ENCODE data around the gene MAP1LC3A.
A peak's percentile ranks its signal among the peaks of the same experiment; 100 is the strongest.

Gene MAP1LC3A

GRCh38 chr20:34567892-34568865, 9.7 kb downstream of the MAP1LC3A start:
- no peak for DNase-seq (ENCODE audit: low spot score)
- H3K4me3 ChIP-seq = no peak overlapping the region
- no peak overlapping the region for H3K27ac ChIP-seq
- no peak for TF ChIP-seq CTCF (IDR thresholded peaks at IDR 0.05)

- no peak for DNase-seq (ENCODE audit: low spot score)
- Histone ChIP-seq H3K27ac (no peak overlapping the region), H3K4me3 (no peak overlapping the region)
- no peak for TF ChIP-seq CTCF (IDR thresholded peaks at IDR 0.05)
Measured at GRCh38 chr20:34569598-34569997, 11.1 kb downstream of the MAP1LC3A start.

GRCh38 chr20:34570859-34571306, 12.4 kb downstream of the MAP1LC3A start:
- Histone ChIP-seq H3K4me3 (no peak overlapping the region), H3K27ac (no peak overlapping the region)
- no peak for DNase-seq (ENCODE audit: low spot score)
- TF ChIP-seq CTCF (IDR thresholded peaks at IDR 0.05) = no peak

- Histone ChIP-seq H3K4me3 (no peak overlapping the region), H3K27ac (no peak overlapping the region)
- no peak for DNase-seq (ENCODE audit: low spot score)
- no peak for TF ChIP-seq CTCF (IDR thresholded peaks at IDR 0.05)
Measured at GRCh38 chr20:34571753-34572152, 13.2 kb downstream of the MAP1LC3A start.

DNA sequence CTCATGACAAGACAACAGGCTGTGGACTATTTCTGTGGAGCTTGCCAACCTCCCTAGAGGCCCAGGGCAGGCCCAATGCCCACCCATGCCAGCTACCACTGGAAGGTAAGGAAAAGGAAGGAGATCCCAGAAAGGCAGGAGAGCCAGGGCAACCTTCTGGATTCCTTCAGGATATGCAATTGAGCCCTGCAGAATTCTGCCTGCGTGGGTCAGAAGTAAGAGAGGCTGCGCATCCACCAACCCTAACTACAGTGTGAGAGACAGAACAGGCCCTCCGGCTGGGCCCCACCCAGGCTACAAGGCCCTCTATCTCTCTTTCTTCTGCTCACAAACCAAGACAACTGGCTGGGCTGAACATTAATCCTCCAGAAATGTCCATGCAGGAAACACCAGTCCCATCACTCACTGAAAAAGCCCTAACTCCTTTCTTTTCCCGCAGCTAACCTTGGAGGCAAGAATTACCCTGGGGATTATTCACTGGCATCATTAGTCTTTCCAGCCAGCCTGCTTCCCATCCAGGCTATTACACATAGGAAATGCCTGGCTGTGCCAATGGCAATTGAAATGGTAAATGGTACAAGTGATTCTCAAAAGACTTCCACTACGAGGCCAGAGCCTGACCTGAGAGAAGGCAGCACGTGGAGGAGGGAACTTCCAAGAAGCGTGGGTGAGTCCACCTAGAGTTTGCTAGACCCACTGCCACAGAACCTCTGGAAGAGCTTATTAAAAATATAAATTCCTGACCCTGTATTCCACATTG, 15.2 kb downstream of the MAP1LC3A start:
- no peak for TF ChIP-seq CTCF (IDR thresholded peaks at IDR 0.05)
- DNase-seq (ENCODE audit: low spot score) = peak; percentile 40
- H3K27ac ChIP-seq = no peak overlapping the region
- H3K4me3 ChIP-seq = no peak overlapping the region

DNA sequence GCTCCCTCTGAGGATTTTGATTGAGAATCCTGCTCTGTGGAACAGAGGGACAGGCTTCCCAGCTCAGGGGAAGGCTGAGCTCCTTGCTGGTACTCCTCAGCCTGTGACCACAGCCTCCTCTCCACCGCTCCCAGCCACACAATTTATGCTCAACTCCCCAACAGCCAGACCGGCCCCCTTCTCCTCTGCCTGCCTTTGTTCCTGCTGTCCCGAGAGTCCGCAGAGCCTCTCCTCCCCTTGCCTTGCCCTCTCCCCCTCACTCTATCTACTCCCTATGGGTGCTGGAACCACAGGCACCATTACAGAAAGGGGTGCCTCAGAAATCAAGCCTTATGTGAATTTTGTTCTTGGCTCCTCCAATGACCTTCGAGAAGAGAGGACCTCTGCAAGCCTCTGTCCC, 15.9 kb downstream of the MAP1LC3A start:
- no peak for DNase-seq (ENCODE audit: low spot score)
- TF ChIP-seq CTCF (IDR thresholded peaks at IDR 0.05) = no peak
- Histone ChIP-seq H3K27ac (no peak overlapping the region), H3K4me3 (no peak overlapping the region)

Data from coronary artery (tissue), 2 donors.